Nephron progenitor cell (in vitro differentiated cells): ENCODE results near the gene ENO3.

Experiments
- DNase-seq: peaks from one replicate; pipeline ENCODE4 v3.0.0; 2021
- H3K27ac Mint-ChIP-seq: 2 replicates; pipeline ENCODE4 v1.8.0; 2021; ENCODE audit warnings: mild to moderate bottlenecking, moderate library complexity, mixed read lengths
- H3K27me3 Mint-ChIP-seq: 2 replicates; pipeline ENCODE4 v1.8.0; 2021; ENCODE audit warnings: mild to moderate bottlenecking, low read depth, mixed read lengths; ENCODE audit not compliant: poor library complexity
- H3K36me3 Mint-ChIP-seq: 2 replicates; pipeline ENCODE4 v1.8.0; 2021; ENCODE audit warnings: low read depth, mixed read lengths
- H3K4me1 Mint-ChIP-seq: 2 replicates; pipeline ENCODE4 v1.8.0; 2021; ENCODE audit warnings: mixed read lengths
- H3K4me3 Mint-ChIP-seq: 2 replicates; pipeline ENCODE4 v1.8.0; 2021; ENCODE audit warnings: mild to moderate bottlenecking, moderate library complexity, mixed read lengths
- H3K9me3 Mint-ChIP-seq: 2 replicates; pipeline ENCODE4 v1.8.0; 2021; ENCODE audit warnings: mild to moderate bottlenecking, moderate library complexity, mixed read lengths
- TF ChIP-seq, protein P1 (sequence below): fragments of 200-600 bp; sonication (generic); IDR thresholded peaks from 2 replicates; pipeline ENCODE4 v1.5.0; 2021; ENCODE audit warnings: antibody characterized with exemption

Gene ENO3

DNA sequence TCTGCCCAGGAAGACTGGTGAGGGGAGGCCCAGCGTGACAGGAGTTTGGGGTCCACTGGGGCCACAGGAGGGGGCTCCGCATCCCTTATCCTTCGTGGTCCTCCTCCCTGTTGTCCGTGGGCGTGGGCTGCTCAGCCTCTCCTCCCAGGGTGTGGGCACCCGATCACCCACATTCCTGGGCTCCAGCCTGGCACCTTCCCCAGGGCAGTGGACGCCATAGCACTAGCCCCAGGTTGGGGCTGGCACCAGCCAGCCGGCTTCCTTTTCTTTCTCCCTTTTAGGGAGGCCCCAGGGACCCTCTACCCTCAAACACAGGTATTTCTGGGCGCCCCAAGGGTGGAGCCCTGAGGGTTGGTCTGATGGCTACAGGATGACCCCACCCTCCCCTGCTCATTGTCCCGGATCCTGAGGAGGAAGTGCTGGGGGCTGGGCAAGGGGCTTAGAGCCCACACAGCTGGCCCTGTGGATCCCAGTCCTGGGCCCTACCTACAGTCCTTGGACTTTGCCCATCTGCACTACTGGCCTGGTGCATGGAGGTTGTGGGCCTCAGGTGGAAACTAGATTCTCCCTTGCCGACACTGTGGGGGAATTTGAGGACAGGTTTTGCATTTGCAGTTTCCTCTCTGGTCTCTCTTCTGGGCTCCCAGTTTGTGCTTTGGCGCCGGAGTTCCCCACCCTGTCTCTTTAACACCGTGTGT lies 48.0 kb downstream of the ENO3 start:
- TF ChIP-seq, protein P1, sequence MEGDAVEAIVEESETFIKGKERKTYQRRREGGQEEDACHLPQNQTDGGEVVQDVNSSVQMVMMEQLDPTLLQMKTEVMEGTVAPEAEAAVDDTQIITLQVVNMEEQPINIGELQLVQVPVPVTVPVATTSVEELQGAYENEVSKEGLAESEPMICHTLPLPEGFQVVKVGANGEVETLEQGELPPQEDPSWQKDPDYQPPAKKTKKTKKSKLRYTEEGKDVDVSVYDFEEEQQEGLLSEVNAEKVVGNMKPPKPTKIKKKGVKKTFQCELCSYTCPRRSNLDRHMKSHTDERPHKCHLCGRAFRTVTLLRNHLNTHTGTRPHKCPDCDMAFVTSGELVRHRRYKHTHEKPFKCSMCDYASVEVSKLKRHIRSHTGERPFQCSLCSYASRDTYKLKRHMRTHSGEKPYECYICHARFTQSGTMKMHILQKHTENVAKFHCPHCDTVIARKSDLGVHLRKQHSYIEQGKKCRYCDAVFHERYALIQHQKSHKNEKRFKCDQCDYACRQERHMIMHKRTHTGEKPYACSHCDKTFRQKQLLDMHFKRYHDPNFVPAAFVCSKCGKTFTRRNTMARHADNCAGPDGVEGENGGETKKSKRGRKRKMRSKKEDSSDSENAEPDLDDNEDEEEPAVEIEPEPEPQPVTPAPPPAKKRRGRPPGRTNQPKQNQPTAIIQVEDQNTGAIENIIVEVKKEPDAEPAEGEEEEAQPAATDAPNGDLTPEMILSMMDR = no peak
- Mint-ChIP-seq H3K27me3 (peaks cover 33% of the 10 kb centered on the region), H3K4me3 (peak overlapping the region; percentile 86), H3K9me3 (peaks cover 4% of the 10 kb centered on the region), H3K4me1 (peaks cover 39% of the 10 kb centered on the region), H3K36me3 (peaks cover 29% of the 10 kb centered on the region), H3K27ac (no peak overlapping the region)
- no peak for DNase-seq

DNA sequence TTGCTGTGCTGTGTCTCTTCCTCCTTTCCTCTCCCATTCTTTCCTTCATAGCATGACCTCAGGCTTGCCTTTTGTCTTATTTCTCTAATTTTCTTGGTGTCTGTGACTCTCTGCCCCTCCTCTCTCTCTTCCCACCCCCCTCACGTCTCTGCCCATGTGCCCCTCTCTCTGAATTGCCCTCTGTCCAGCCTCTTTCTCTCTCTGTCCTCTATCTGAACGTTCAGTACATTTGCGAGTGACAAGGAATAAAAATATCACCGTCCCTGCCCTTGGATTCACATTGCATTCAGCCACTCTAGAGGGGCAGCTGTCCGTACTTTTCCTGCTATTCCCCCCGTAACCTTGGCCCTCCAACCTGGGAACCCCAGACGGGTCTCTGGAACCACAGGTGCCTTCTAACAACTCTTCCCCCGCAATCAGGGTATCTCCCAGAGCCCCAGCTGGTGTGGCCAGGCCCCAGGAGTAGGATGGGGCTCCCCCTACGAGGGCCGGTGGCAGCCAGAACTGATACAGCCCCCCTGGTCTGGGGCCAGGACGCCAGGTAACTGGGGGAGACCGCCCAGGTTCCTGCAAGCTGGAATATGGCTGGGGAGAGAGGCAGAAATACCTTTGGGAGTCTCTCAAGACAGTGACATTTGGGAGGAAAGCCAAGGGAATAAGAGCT lies 48.6 kb downstream of the ENO3 start:
- Mint-ChIP-seq H3K27me3 (peaks cover 28% of the 10 kb centered on the region), H3K36me3 (peaks cover 36% of the 10 kb centered on the region), H3K9me3 (no peaks in the 10 kb centered on the region), H3K4me3 (peak overlapping the region; percentile 86), H3K27ac (no peak overlapping the region), H3K4me1 (peaks cover 39% of the 10 kb centered on the region)
- TF ChIP-seq, protein P1 = no peak
- DNase-seq = no peak

DNA sequence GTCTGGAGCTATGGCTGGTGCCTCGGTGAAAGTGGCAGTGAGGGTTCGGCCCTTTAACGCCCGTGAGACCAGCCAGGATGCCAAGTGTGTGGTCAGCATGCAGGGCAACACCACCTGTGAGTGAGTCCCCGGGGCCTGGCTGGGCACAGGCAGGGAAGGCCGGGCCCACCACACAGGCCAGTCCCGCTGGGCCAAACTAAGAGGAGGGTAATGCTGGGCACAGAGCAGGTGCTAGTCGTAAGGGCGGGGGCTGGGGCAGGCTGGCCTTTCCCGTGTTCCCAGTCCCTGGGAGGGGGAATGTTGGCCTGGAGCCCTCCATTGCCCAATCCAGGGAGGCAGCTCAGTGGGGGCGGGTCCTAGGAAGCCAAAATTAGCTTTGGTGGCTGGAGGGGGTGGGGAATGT lies 49.3 kb downstream of the ENO3 start:
- Mint-ChIP-seq H3K9me3 (no peaks in the 10 kb centered on the region), H3K27ac (no peak overlapping the region), H3K36me3 (peaks cover 43% of the 10 kb centered on the region), H3K4me1 (peaks cover 35% of the 10 kb centered on the region), H3K4me3 (peak overlapping the region; percentile 86), H3K27me3 (peaks cover 24% of the 10 kb centered on the region)
- TF ChIP-seq, protein P1 = no peak
- no peak for DNase-seq

DNA sequence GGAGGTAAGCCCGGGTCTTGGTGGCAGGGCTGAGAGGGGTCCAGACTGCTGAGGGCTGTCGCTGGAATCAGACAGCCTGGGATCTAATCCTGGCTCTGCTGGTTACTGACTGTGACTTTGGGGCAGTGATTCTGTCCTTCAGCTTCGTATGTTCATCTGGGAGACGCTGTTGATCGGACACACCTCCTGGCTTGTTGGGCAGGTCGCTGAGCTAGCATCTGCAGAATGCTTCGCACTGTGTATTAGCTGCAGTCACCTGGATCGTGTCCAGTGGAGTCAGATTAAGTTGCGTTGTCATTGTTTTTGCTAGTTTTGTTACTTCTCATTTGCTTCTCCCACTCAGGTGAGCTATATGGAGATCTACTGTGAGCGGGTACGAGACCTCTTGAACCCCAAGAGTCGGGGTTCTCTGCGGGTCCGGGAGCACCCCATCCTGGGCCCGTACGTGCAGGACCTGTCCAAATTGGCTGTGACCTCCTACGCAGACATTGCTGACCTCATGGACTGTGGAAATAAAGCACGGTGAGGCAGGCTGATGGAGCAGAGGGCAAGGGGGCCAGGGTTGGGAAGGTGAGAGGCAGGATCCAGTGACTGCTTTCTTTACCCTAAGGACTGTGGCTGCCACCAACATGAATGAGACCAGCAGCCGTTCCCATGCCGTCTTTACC lies 51.3 kb downstream of the ENO3 start:
- Mint-ChIP-seq H3K4me1 (peaks cover 23% of the 10 kb centered on the region), H3K4me3 (no peak overlapping the region), H3K27me3 (peaks cover 9% of the 10 kb centered on the region), H3K9me3 (no peaks in the 10 kb centered on the region), H3K36me3 (peaks cover 54% of the 10 kb centered on the region), H3K27ac (no peak overlapping the region)
- TF ChIP-seq, protein P1 = no peak
- DNase-seq = no peak

DNA sequence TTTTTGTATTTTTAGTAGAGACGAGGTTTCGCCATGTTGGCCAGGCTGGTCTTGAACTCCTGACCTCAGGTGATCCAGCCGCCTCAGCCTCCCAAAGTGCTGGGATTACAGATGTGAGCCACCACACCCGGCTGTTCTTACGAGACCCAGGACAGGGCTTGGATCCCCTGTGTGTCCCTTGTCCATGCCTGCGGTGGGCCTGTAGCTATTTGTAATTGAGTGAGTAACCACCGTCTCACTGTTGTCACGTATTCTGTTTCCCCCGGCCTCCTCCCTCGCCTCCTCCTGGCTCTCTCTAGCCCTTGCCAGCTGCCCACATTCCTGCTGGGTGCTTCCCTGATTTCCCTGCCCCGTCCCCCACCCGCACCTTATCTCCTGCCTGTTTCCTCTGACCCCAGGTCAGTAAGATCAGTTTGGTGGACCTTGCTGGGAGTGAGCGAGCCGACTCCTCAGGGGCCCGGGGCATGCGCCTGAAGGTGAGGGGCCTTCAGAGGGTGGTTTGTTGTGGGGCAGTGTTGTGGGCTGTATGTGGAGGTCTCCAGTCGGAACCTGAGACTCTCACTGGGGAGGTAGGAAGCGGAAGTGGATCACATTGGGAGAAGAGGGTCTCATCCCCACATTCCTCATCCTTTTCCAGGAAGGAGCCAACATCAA lies 52.4 kb downstream of the ENO3 start:
- H3K36me3 Mint-ChIP-seq = peaks cover 65% of the 10 kb centered on the region
- TF ChIP-seq, protein P1 = no peak
- no peak overlapping the region for H3K4me3 Mint-ChIP-seq
- no peak for DNase-seq
- H3K4me1 Mint-ChIP-seq = peaks cover 23% of the 10 kb centered on the region
- H3K27me3 Mint-ChIP-seq = peaks cover 9% of the 10 kb centered on the region
- no peaks in the 10 kb centered on the region for H3K9me3 Mint-ChIP-seq
- no peak overlapping the region for H3K27ac Mint-ChIP-seq
